ENCODE data around the gene GPD1.

DNA sequence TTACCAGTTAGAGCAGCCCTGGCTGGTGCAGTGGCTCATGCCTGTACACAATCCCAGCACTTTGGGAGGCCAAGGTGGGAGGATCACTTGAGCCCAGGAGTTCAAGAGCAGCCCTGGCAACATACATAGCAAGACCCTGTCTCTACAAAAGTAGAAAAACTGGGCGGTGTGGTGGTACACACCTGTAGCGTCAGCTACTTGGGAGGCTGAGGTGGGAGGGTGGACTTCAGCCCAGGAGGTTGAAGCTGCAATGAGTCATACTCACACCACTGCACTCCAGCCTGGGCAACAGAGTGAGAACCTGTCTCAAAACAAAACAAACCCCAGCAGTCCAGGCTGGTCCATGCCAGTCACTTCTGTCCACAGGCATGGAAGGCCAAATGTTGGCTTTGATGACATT lies 15.6 kb downstream of the GPD1 start:
- no peak for TF ChIP-seq POLR2A (IDR thresholded peaks at IDR 0.05; ENCODE audit: low read depth)
- TF ChIP-seq, protein P1, sequence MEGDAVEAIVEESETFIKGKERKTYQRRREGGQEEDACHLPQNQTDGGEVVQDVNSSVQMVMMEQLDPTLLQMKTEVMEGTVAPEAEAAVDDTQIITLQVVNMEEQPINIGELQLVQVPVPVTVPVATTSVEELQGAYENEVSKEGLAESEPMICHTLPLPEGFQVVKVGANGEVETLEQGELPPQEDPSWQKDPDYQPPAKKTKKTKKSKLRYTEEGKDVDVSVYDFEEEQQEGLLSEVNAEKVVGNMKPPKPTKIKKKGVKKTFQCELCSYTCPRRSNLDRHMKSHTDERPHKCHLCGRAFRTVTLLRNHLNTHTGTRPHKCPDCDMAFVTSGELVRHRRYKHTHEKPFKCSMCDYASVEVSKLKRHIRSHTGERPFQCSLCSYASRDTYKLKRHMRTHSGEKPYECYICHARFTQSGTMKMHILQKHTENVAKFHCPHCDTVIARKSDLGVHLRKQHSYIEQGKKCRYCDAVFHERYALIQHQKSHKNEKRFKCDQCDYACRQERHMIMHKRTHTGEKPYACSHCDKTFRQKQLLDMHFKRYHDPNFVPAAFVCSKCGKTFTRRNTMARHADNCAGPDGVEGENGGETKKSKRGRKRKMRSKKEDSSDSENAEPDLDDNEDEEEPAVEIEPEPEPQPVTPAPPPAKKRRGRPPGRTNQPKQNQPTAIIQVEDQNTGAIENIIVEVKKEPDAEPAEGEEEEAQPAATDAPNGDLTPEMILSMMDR (IDR thresholded peaks at IDR 0.05), result no peak
- no peak for TF ChIP-seq EP300 (IDR thresholded peaks at IDR 0.05)
